ENCODE measurements around the gene TM7SF3. TPM values are rescaled to one million over a fixed set of nuclear protein-coding genes. Genes with fewer than 3 reads are reported as not detected.

TM7SF3 gene
- total RNA-seq (2014; rRNA removed) (109 and 114 TPM in 2 replicates), Bru-seq, nascent RNA (percentile 81 among the genes with signal in this experiment), BruChase-seq, experiment 1, labeled RNA remaining after a 6-hour chase (percentile 70 among the genes with signal in this experiment), BruChase-seq, experiment 2, labeled RNA remaining after a 2-hour chase (percentile 74 among the genes with signal in this experiment)
- long read RNA-seq, transcript TM7SF3-201 (12 exons, 2,709 nt), result major isoform, 150 of 282 reads
- long read RNA-seq, partial matches to known transcripts, result 22 of 282 reads
- long read RNA-seq, other reads (novel, unspliced or antisense), result 109 of 282 reads

GRCh38 chr12:27014085-27014858 is at the start of gene TM7SF3:
TM7SF3 (minus strand) TSS chr12:27014384; CDS start chr12:27014168, 216 bp downstream.
- peak; percentile 65; the same call in 1 of the 2 replicates for TF ChIP-seq EZH2phosphoT487 (IDR thresholded peaks at IDR 0.05; ENCODE audit: borderline replicate concordance, low read length)
- no peak for TF ChIP-seq EZH2 (IDR thresholded peaks at IDR 0.05; ENCODE audit: low read length, unreplicated experiment)
- TF ChIP-seq, protein P1, sequence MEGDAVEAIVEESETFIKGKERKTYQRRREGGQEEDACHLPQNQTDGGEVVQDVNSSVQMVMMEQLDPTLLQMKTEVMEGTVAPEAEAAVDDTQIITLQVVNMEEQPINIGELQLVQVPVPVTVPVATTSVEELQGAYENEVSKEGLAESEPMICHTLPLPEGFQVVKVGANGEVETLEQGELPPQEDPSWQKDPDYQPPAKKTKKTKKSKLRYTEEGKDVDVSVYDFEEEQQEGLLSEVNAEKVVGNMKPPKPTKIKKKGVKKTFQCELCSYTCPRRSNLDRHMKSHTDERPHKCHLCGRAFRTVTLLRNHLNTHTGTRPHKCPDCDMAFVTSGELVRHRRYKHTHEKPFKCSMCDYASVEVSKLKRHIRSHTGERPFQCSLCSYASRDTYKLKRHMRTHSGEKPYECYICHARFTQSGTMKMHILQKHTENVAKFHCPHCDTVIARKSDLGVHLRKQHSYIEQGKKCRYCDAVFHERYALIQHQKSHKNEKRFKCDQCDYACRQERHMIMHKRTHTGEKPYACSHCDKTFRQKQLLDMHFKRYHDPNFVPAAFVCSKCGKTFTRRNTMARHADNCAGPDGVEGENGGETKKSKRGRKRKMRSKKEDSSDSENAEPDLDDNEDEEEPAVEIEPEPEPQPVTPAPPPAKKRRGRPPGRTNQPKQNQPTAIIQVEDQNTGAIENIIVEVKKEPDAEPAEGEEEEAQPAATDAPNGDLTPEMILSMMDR (conservative IDR thresholded peaks at IDR 0.05; ENCODE audit: low read depth, low read length), result peak; percentile 98
- intact Hi-C loops (cut with micrococcal nuclease), result loop anchor here (1.0 to 5.0 kb wide), 6 partner anchors 76 to 382 kb away; partner anchors contain the start of gene FGFR1OP2
- peaks cover 40% of the 10 kb centered on the region for H3K4me1 ChIP-seq (ENCODE audit: insufficient read depth, low read length)
- peak within 1 kb of the TSS; percentile 51 for H3K27ac ChIP-seq (ENCODE audit: low read length)
- H4K20me1 ChIP-seq (ENCODE audit: low read length), result no peaks in the 10 kb centered on the region
- peaks cover 46% of the 10 kb centered on the region for H3K79me2 ChIP-seq (ENCODE audit: low read length)
- no peaks in the 10 kb centered on the region for H3F3A ChIP-seq (ENCODE audit: low read length, unreplicated experiment)
- H3K4me3 ChIP-seq (ENCODE audit: low read length), result peak within 1 kb of the TSS; percentile 89
- BruUV-seq (replicated peaks), result no TSS peak
- ATAC-seq, result peak; percentile 80
- ChIA-PET POLR2A (ENCODE audit: unreplicated experiment) (no interaction called here), CTCF (interaction anchor here (0.5 to 2.3 kb wide), 12 partner anchors 21 to 829 kb away, joined by 3 to 31 read pairs (median 6); partner anchors contain the start of genes FGFR1OP2 and STK38L)
- peak within 1 kb of the TSS; percentile 71 for H3K9ac ChIP-seq (ENCODE audit: low read length)
- peak within 1 kb of the TSS; percentile 99 for H2AFZ ChIP-seq (ENCODE audit: low read length)
- H3K9me3 ChIP-seq (ENCODE audit: low read length), result no peaks in the 10 kb centered on the region
- H3K27me3 ChIP-seq (ENCODE audit: low read length), result no peaks in the 10 kb centered on the region
- H3K4me2 ChIP-seq (ENCODE audit: low read length), result peak within 1 kb of the TSS; percentile 97
- H3K36me3 ChIP-seq (ENCODE audit: low read depth, low read length), result no peaks in the 10 kb centered on the region
- DNase-seq, result peak; percentile 99
- H3K9me2 ChIP-seq (replicated peaks; ENCODE audit: low read length), result no peaks in the 10 kb centered on the region

DNA sequence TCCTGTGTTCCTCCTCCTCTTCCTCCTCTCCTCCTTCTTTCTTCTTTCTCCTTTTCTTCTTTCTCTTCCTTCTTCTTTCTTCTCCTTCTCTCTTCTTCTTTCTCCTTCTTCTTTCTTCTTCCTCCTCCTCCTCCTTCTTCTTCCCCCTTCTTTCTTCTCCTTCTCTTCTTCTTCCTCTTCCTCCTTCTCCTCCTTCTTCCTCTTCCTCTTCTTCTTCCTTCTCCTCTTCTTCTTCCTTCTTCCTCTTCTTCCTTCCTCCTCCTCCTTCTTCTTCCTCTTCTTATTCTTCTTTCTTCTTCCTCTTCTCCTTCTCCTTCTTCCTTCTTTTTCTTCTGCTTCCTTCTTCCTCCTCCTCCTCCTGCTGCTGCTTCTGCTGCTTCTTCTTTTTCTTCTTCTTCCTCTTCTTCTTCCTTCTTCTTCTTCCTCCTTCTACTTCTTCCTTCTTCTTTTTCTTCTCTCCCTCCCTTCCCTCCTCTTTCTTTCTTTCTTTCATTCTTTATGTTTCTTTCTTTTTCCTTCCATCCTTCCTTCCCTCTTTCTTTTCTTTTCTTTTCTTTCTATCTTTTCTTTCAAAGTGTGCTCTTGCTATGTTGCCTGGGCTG is 49.2 kb upstream of the TM7SF3 start:
- H3K9ac ChIP-seq (ENCODE audit: low read length), result no peak overlapping the region
- no peaks in the 10 kb centered on the region for H3K79me2 ChIP-seq (ENCODE audit: low read length)
- DNase-seq (no peak), ATAC-seq (no peak)
- TF ChIP-seq EZH2 (IDR thresholded peaks at IDR 0.05; ENCODE audit: low read length, unreplicated experiment) (no peak), EZH2phosphoT487 (IDR thresholded peaks at IDR 0.05; ENCODE audit: borderline replicate concordance, low read length) (no peak)
- TF ChIP-seq, protein P1 (conservative IDR thresholded peaks at IDR 0.05; ENCODE audit: low read depth, low read length), result no peak
- H3K4me2 ChIP-seq (ENCODE audit: low read length), result no peak overlapping the region
- no peaks in the 10 kb centered on the region for H3K4me1 ChIP-seq (ENCODE audit: insufficient read depth, low read length)
- no peak overlapping the region for H3K4me3 ChIP-seq (ENCODE audit: low read length)
- no TSS peak for BruUV-seq (replicated peaks)
- H3F3A ChIP-seq (ENCODE audit: low read length, unreplicated experiment), result no peaks in the 10 kb centered on the region
- no peaks in the 10 kb centered on the region for H3K9me3 ChIP-seq (ENCODE audit: low read length)
- no peaks in the 10 kb centered on the region for H3K36me3 ChIP-seq (ENCODE audit: low read depth, low read length)
- no peak overlapping the region for H3K27ac ChIP-seq (ENCODE audit: low read length)
- H3K27me3 ChIP-seq (ENCODE audit: low read length), result no peaks in the 10 kb centered on the region
- H4K20me1 ChIP-seq (ENCODE audit: low read length), result no peaks in the 10 kb centered on the region
- POLR2A ChIA-PET (ENCODE audit: unreplicated experiment), result no interaction called here
- intact Hi-C loops (cut with micrococcal nuclease), result no loop called here
- H2AFZ ChIP-seq (ENCODE audit: low read length), result no peak overlapping the region
- CTCF ChIA-PET, result no interaction called here
- no peaks in the 10 kb centered on the region for H3K9me2 ChIP-seq (replicated peaks; ENCODE audit: low read length)
